ENCODE data around the gene KCNJ8. TPM values are rescaled to one million over a fixed set of nuclear protein-coding genes. Genes with fewer than 3 reads are reported as not detected.
"Not testable (repeated sequence)": the region's sequence is repeated elsewhere in the genome, so short reads cannot be mapped to it uniquely, and the experiment has no call there.

Gene KCNJ8
- total RNA-seq, 1 experiment from 2014 or later = 0.77 TPM

- no peaks in the 10 kb centered on the region for H3K9me2 ChIP-seq (replicated peaks; ENCODE audit: low read length)
- ATAC-seq (no peak), DNase-seq (no peak)
- no TSS peak for BruUV-seq (replicated peaks)
- H3F3A ChIP-seq (ENCODE audit: low read length, unreplicated experiment) = no peaks in the 10 kb centered on the region
- no peak for TF ChIP-seq EZH2 (IDR thresholded peaks at IDR 0.05; ENCODE audit: low read length, unreplicated experiment)
- TF ChIP-seq, protein P1, sequence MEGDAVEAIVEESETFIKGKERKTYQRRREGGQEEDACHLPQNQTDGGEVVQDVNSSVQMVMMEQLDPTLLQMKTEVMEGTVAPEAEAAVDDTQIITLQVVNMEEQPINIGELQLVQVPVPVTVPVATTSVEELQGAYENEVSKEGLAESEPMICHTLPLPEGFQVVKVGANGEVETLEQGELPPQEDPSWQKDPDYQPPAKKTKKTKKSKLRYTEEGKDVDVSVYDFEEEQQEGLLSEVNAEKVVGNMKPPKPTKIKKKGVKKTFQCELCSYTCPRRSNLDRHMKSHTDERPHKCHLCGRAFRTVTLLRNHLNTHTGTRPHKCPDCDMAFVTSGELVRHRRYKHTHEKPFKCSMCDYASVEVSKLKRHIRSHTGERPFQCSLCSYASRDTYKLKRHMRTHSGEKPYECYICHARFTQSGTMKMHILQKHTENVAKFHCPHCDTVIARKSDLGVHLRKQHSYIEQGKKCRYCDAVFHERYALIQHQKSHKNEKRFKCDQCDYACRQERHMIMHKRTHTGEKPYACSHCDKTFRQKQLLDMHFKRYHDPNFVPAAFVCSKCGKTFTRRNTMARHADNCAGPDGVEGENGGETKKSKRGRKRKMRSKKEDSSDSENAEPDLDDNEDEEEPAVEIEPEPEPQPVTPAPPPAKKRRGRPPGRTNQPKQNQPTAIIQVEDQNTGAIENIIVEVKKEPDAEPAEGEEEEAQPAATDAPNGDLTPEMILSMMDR (conservative IDR thresholded peaks at IDR 0.05; ENCODE audit: low read depth, low read length) = no peak
- TF ChIP-seq EZH2phosphoT487 (IDR thresholded peaks at IDR 0.05; ENCODE audit: borderline replicate concordance, low read length) = no peak
- H3K27ac ChIP-seq (ENCODE audit: low read length) = no peak overlapping the region
- H3K9ac ChIP-seq (ENCODE audit: low read length) = no peak overlapping the region
- intact Hi-C loops (cut with micrococcal nuclease) = no loop called here
- no peak overlapping the region for H3K4me3 ChIP-seq (ENCODE audit: low read length)
- no peaks in the 10 kb centered on the region for H3K9me3 ChIP-seq (ENCODE audit: low read length)
- no peaks in the 10 kb centered on the region for H3K79me2 ChIP-seq (ENCODE audit: low read length)
- ChIA-PET CTCF (no interaction called here), POLR2A (ENCODE audit: unreplicated experiment) (no interaction called here)
- H3K27me3 ChIP-seq (ENCODE audit: low read length) = no peaks in the 10 kb centered on the region
- H3K4me2 ChIP-seq (ENCODE audit: low read length) = no peak overlapping the region
- H4K20me1 ChIP-seq (ENCODE audit: low read length) = no peaks in the 10 kb centered on the region
- H2AFZ ChIP-seq (ENCODE audit: low read length) = no peak overlapping the region
- H3K4me1 ChIP-seq (ENCODE audit: insufficient read depth, low read length) = no peaks in the 10 kb centered on the region
- no peaks in the 10 kb centered on the region for H3K36me3 ChIP-seq (ENCODE audit: low read depth, low read length)
Observed at GRCh38 chr12:21813751-21814150, 39.2 kb upstream of the KCNJ8 start.

GRCh38 chr12:21813125-21813524 is 38.6 kb upstream of the KCNJ8 start:
- Histone ChIP-seq H4K20me1 (ENCODE audit: low read length) (no peaks in the 10 kb centered on the region), H3K4me2 (ENCODE audit: low read length) (no peak overlapping the region), H3K4me1 (ENCODE audit: insufficient read depth, low read length) (no peaks in the 10 kb centered on the region), H3K79me2 (ENCODE audit: low read length) (no peaks in the 10 kb centered on the region), H3K27ac (ENCODE audit: low read length) (no peak overlapping the region), H3K9me2 (replicated peaks; ENCODE audit: low read length) (no peaks in the 10 kb centered on the region), H3K36me3 (ENCODE audit: low read depth, low read length) (no peaks in the 10 kb centered on the region), H3K27me3 (ENCODE audit: low read length) (no peaks in the 10 kb centered on the region), H3K9ac (ENCODE audit: low read length) (no peak overlapping the region), H3K4me3 (ENCODE audit: low read length) (no peak overlapping the region), H3K9me3 (ENCODE audit: low read length) (no peaks in the 10 kb centered on the region), H2AFZ (ENCODE audit: low read length) (no peak overlapping the region), H3F3A (ENCODE audit: low read length, unreplicated experiment) (no peaks in the 10 kb centered on the region)
- intact Hi-C loops (cut with micrococcal nuclease) = no loop called here
- CTCF ChIA-PET = no interaction called here
- POLR2A ChIA-PET (ENCODE audit: unreplicated experiment) = no interaction called here
- ATAC-seq (no peak), DNase-seq (no peak)
- TF ChIP-seq EZH2phosphoT487 (IDR thresholded peaks at IDR 0.05; ENCODE audit: borderline replicate concordance, low read length) = no peak
- TF ChIP-seq, protein P1 (conservative IDR thresholded peaks at IDR 0.05; ENCODE audit: low read depth, low read length) = no peak
- no peak for TF ChIP-seq EZH2 (IDR thresholded peaks at IDR 0.05; ENCODE audit: low read length, unreplicated experiment)
- BruUV-seq (replicated peaks) = no TSS peak

- CTCF ChIA-PET; DNase-seq; H3K9me3 ChIP-seq (ENCODE audit: low read length); H4K20me1 ChIP-seq (ENCODE audit: low read length); H3K4me3 ChIP-seq (ENCODE audit: low read length); H3K79me2 ChIP-seq (ENCODE audit: low read length); H3K9ac ChIP-seq (ENCODE audit: low read length); BruUV-seq (replicated peaks); H2AFZ ChIP-seq (ENCODE audit: low read length); H3K36me3 ChIP-seq (ENCODE audit: low read depth, low read length); H3K27ac ChIP-seq (ENCODE audit: low read length); H3K4me2 ChIP-seq (ENCODE audit: low read length); H3K27me3 ChIP-seq (ENCODE audit: low read length); ATAC-seq; H3K4me1 ChIP-seq (ENCODE audit: insufficient read depth, low read length); H3F3A ChIP-seq (ENCODE audit: low read length, unreplicated experiment); POLR2A ChIA-PET (ENCODE audit: unreplicated experiment); H3K9me2 ChIP-seq (replicated peaks; ENCODE audit: low read length); intact Hi-C loops (cut with micrococcal nuclease): not testable (repeated sequence)
Observed at GRCh38 chr12:21812340-21812739, 37.8 kb upstream of the KCNJ8 start.

Data from PC-3 (cell line).